ENCODE data around the gene TXNDC2.

The TXNDC2 gene

DNA sequence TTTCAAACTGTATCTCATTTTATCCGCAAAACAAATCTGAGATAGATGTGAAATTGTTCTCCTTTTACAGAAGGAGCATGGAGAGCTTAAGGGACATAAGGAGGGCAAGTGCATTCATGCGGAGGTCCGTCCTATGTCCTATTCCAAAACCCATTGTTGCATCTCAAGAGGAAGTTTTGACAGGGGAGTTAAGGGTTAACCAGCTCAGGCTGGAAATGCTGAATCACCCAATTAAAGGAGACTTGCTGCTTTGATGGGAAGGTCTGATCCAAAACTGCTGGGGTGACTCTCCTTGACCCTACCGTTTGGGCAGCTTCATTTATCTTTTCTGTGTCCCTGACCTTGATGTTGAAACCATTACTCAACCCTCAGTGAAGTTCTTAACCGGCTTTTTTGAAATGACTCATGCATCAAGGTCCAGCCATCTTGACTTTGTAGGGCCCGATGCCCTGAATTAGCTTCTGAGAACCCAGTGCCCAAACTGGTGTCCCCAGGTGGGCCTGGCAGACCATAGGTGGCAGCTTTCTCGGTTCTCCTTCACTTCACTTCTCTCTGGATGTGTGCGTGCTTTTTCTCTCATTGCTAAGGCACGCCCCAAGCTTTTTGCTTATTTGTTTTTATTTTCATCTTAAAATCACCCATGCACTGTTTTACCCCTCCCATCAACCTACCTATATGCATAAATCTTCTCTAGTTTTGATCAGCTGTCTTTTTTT, 15.9 kb upstream of the TXNDC2 start:
- H3K27ac ChIP-seq (ENCODE audit: low read depth, low read length), result no peak overlapping the region

DNA sequence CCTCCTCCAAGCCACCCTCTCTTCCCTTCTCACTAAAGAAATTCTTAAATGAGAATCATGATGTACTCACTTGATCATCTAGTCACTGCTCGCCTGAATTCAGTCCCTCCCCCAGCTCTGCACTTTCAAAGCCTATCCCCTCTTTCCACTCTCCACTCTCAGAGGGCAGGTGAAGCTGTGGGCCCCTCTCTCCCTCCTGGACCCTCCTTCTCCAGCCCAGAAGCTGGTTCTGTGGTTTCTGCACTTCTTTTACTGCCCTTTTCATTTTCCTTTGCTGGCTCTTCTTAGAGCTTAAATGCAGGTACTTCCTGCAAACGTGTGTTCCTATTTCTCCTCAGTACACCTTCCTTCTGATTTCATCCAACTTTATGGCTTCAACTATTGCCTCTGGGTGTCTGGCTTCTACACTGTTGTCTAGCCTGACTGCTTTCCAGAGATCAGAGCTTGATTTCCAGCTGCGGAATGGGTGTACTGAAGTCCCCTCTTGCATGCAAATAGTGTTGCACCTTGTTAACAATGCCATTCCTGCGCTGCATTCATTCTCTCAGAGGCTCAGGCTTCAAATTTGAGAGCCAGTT, 15.3 kb upstream of the TXNDC2 start:
- Histone ChIP-seq H3K9me3 (ENCODE audit: control insufficient read depth in 5 of 5, low read length in 5 of 5) (peaks cover 0 to 9% (median 4%) of the 10 kb centered on the region in 5 donors), H3K36me3 (ENCODE audit: control insufficient read depth in 5 of 5, insufficient read depth in 5 of 5, low read length in 5 of 5) (no peaks in the 10 kb centered on the region), H3K27me3 (ENCODE audit: control insufficient read depth in 5 of 5, insufficient read depth in 4 of 5, low read length in 5 of 5) (no peaks in the 10 kb centered on the region), H3K27ac (ENCODE audit: low read depth, low read length) (no peak overlapping the region), H3K4me1 (ENCODE audit: control insufficient read depth in 5 of 5, insufficient read depth in 5 of 5, low read length in 5 of 5) (peaks cover 0 to 11% (median 0%) of the 10 kb centered on the region in 5 donors), H3K4me3 (ENCODE audit: low read depth in 1 of 5, low read length in 5 of 5) (no peak overlapping the region), H3K9ac (ENCODE audit: low read length in 5 of 5) (no peak overlapping the region)

More for the DNA sequence above, 15.9 kb upstream of the TXNDC2 start:
- no peaks in the 10 kb centered on the region for H3K36me3 ChIP-seq (ENCODE audit: control insufficient read depth in 5 of 5, insufficient read depth in 5 of 5, low read length in 5 of 5)
- H3K4me1 ChIP-seq (ENCODE audit: control insufficient read depth in 5 of 5, insufficient read depth in 5 of 5, low read length in 5 of 5), result peaks cover 0 to 11% (median 0%) of the 10 kb centered on the region in 5 donors
- no peak overlapping the region for H3K4me3 ChIP-seq (ENCODE audit: low read depth in 1 of 5, low read length in 5 of 5)
- no peaks in the 10 kb centered on the region for H3K27me3 ChIP-seq (ENCODE audit: control insufficient read depth in 5 of 5, insufficient read depth in 4 of 5, low read length in 5 of 5)
- H3K9ac ChIP-seq (ENCODE audit: low read length in 5 of 5), result no peak overlapping the region
- H3K9me3 ChIP-seq (ENCODE audit: control insufficient read depth in 5 of 5, low read length in 5 of 5), result peaks cover 0 to 9% (median 4%) of the 10 kb centered on the region in 5 donors

DNA sequence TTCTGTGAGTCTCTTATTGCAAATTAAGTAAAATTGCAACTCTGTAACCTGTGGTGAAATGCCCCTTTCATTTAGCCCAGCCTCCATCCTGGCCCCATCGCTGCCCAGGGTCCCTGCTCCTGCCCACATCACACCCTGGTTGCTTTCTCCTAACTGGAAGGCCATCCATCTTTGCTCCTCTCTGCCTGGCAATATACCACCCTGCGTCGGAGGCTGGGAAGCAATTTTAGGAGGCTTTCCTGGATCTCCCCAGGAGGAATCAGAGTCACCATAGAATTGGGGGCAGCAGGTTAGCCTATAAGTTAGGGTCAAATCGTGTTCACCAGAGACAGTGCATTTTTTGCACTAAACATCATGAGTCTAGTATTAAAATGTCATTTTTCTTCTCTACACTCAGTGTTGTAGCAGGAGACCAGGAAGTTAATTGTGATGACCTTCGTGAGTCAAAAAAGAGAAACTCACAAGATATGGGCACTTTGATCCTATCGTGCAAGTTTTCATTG, 14.5 kb upstream of the TXNDC2 start:
- no peak overlapping the region for H3K9ac ChIP-seq (ENCODE audit: low read length in 5 of 5)
- H3K9me3 ChIP-seq (ENCODE audit: control insufficient read depth in 5 of 5, low read length in 5 of 5), result peaks cover 0 to 5% (median under 1%) of the 10 kb centered on the region in 5 donors
- no peaks in the 10 kb centered on the region for H3K27me3 ChIP-seq (ENCODE audit: control insufficient read depth in 5 of 5, insufficient read depth in 4 of 5, low read length in 5 of 5)
- H3K27ac ChIP-seq (ENCODE audit: low read depth, low read length), result no peak overlapping the region
- no peak overlapping the region for H3K4me3 ChIP-seq (ENCODE audit: low read depth in 1 of 5, low read length in 5 of 5)
- no peaks in the 10 kb centered on the region for H3K36me3 ChIP-seq (ENCODE audit: control insufficient read depth in 5 of 5, insufficient read depth in 5 of 5, low read length in 5 of 5)
- peaks cover 0 to 11% (median 0%) of the 10 kb centered on the region in 5 donors for H3K4me1 ChIP-seq (ENCODE audit: control insufficient read depth in 5 of 5, insufficient read depth in 5 of 5, low read length in 5 of 5)

- Histone ChIP-seq H3K9ac (ENCODE audit: low read length in 5 of 5) (no peak overlapping the region), H3K27ac (ENCODE audit: low read depth, low read length) (no peak overlapping the region), H3K27me3 (ENCODE audit: control insufficient read depth in 5 of 5, insufficient read depth in 4 of 5, low read length in 5 of 5) (no peaks in the 10 kb centered on the region), H3K4me3 (ENCODE audit: low read depth in 1 of 5, low read length in 5 of 5) (no peak overlapping the region), H3K9me3 (ENCODE audit: control insufficient read depth in 5 of 5, low read length in 5 of 5) (no peaks in the 10 kb centered on the region), H3K4me1 (ENCODE audit: control insufficient read depth in 5 of 5, insufficient read depth in 5 of 5, low read length in 5 of 5) (peaks cover 0 to 19% (median 7%) of the 10 kb centered on the region in 5 donors), H3K36me3 (ENCODE audit: control insufficient read depth in 5 of 5, insufficient read depth in 5 of 5, low read length in 5 of 5) (no peaks in the 10 kb centered on the region)
These were observed 12.9 kb upstream of the TXNDC2 start for GRCh38 chr18:9872823-9873222.

DNA sequence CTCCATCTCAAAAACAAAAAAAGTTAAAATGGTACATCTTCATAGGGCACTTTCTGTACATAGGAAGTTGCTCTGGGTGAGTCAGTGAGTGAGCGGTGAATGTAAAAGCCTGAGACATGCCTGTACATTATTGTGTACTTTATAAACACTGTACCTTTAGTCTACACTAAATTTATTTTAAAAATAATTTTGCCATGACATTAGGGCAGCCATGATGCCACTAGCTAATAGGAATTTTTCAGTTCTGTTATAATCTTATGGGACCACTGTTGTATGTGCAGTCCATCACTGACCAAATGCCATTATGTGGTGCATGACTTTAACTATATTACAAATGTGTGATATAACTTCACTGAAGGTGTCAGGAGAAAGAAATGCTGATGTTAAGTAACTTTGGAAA, 11.0 kb upstream of the TXNDC2 start:
- H3K9ac ChIP-seq (ENCODE audit: low read length in 5 of 5), result no peak overlapping the region
- no peak overlapping the region for H3K4me3 ChIP-seq (ENCODE audit: low read depth in 1 of 5, low read length in 5 of 5)
- H3K36me3 ChIP-seq (ENCODE audit: control insufficient read depth in 5 of 5, insufficient read depth in 5 of 5, low read length in 5 of 5), result no peaks in the 10 kb centered on the region
- H3K4me1 ChIP-seq (ENCODE audit: control insufficient read depth in 5 of 5, insufficient read depth in 5 of 5, low read length in 5 of 5), result peaks cover 0 to 16% (median 6%) of the 10 kb centered on the region in 5 donors
- no peak overlapping the region for H3K27ac ChIP-seq (ENCODE audit: low read depth, low read length)
- H3K27me3 ChIP-seq (ENCODE audit: control insufficient read depth in 5 of 5, insufficient read depth in 4 of 5, low read length in 5 of 5), result no peaks in the 10 kb centered on the region
- H3K9me3 ChIP-seq (ENCODE audit: control insufficient read depth in 5 of 5, low read length in 5 of 5), result no peaks in the 10 kb centered on the region

- peak overlapping the region; percentile 69 for H3K27ac ChIP-seq (ENCODE audit: low read depth, low read length)
These were observed 9.4 kb upstream of the TXNDC2 start for GRCh38 chr18:9876212-9876866.

GRCh38 chr18:9876867-9877654, 8.7 kb upstream of the TXNDC2 start:
- H3K4me1 ChIP-seq (ENCODE audit: control insufficient read depth in 5 of 5, insufficient read depth in 5 of 5, low read length in 5 of 5), result peaks cover 0 to 8% (median 6%) of the 10 kb centered on the region in 5 donors
- peak overlapping the region; percentile 69 for H3K27ac ChIP-seq (ENCODE audit: low read depth, low read length)
- H3K9me3 ChIP-seq (ENCODE audit: control insufficient read depth in 5 of 5, low read length in 5 of 5), result no peaks in the 10 kb centered on the region
- H3K36me3 ChIP-seq (ENCODE audit: control insufficient read depth in 5 of 5, insufficient read depth in 5 of 5, low read length in 5 of 5), result no peaks in the 10 kb centered on the region
- H3K4me3 ChIP-seq (ENCODE audit: low read depth in 1 of 5, low read length in 5 of 5), result peak overlapping the region; percentile 52 to 74 (median 57)
- no peaks in the 10 kb centered on the region for H3K27me3 ChIP-seq (ENCODE audit: control insufficient read depth in 5 of 5, insufficient read depth in 4 of 5, low read length in 5 of 5)
- peak overlapping the region in 2 of 5 donors; percentile 32 to 56 for H3K9ac ChIP-seq (ENCODE audit: low read length in 5 of 5)

More at GRCh38 chr18:9876212-9876866, 9.4 kb upstream of the TXNDC2 start:
- Histone ChIP-seq H3K4me3 (ENCODE audit: low read depth in 1 of 5, low read length in 5 of 5) (peak overlapping the region in 4 of 5 donors; percentile 52 to 74 (median 62)), H3K36me3 (ENCODE audit: control insufficient read depth in 5 of 5, insufficient read depth in 5 of 5, low read length in 5 of 5) (no peaks in the 10 kb centered on the region), H3K9me3 (ENCODE audit: control insufficient read depth in 5 of 5, low read length in 5 of 5) (no peaks in the 10 kb centered on the region), H3K4me1 (ENCODE audit: control insufficient read depth in 5 of 5, insufficient read depth in 5 of 5, low read length in 5 of 5) (peaks cover 0 to 8% (median 6%) of the 10 kb centered on the region in 5 donors), H3K27me3 (ENCODE audit: control insufficient read depth in 5 of 5, insufficient read depth in 4 of 5, low read length in 5 of 5) (no peaks in the 10 kb centered on the region), H3K9ac (ENCODE audit: low read length in 5 of 5) (peak overlapping the region in 1 of 5 donors; percentile 56)

- peaks cover 0 to 8% (median 6%) of the 10 kb centered on the region in 5 donors for H3K4me1 ChIP-seq (ENCODE audit: control insufficient read depth in 5 of 5, insufficient read depth in 5 of 5, low read length in 5 of 5)
- H3K27ac ChIP-seq (ENCODE audit: low read depth, low read length), result peak overlapping the region; percentile 69
These were observed 8.1 kb upstream of the TXNDC2 start for GRCh38 chr18:9877655-9878014.

DNA sequence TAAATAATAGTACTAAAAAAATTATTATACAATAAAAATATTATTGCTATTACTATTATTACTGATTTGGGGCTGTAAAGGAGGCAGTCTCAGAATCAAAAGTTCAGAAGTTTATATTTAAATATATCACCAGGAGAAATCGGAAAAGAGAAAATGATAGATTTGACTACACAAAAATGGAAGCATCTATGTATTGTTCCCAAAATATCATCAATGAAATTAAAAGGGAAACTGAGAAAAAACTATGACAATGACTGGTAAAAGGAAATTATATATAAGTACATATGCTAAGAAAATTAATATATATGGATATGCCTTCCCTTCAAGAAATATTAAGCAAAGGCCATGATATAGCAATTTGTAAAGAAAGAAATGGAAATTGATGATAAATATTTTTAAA, 7.7 kb upstream of the TXNDC2 start:
- H3K36me3 ChIP-seq (ENCODE audit: control insufficient read depth in 5 of 5, insufficient read depth in 5 of 5, low read length in 5 of 5), result no peaks in the 10 kb centered on the region
- H3K4me3 ChIP-seq (ENCODE audit: low read depth in 1 of 5, low read length in 5 of 5), result no peak overlapping the region
- peaks cover 0 to 8% (median 6%) of the 10 kb centered on the region in 5 donors for H3K4me1 ChIP-seq (ENCODE audit: control insufficient read depth in 5 of 5, insufficient read depth in 5 of 5, low read length in 5 of 5)
- H3K27me3 ChIP-seq (ENCODE audit: control insufficient read depth in 5 of 5, insufficient read depth in 4 of 5, low read length in 5 of 5), result no peaks in the 10 kb centered on the region
- no peak overlapping the region for H3K9ac ChIP-seq (ENCODE audit: low read length in 5 of 5)
- H3K27ac ChIP-seq (ENCODE audit: low read depth, low read length), result no peak overlapping the region
- no peaks in the 10 kb centered on the region for H3K9me3 ChIP-seq (ENCODE audit: control insufficient read depth in 5 of 5, low read length in 5 of 5)

More at GRCh38 chr18:9877655-9878014, 8.1 kb upstream of the TXNDC2 start:
- Histone ChIP-seq H3K36me3 (ENCODE audit: control insufficient read depth in 5 of 5, insufficient read depth in 5 of 5, low read length in 5 of 5) (no peaks in the 10 kb centered on the region), H3K9me3 (ENCODE audit: control insufficient read depth in 5 of 5, low read length in 5 of 5) (no peaks in the 10 kb centered on the region), H3K27me3 (ENCODE audit: control insufficient read depth in 5 of 5, insufficient read depth in 4 of 5, low read length in 5 of 5) (no peaks in the 10 kb centered on the region), H3K9ac (ENCODE audit: low read length in 5 of 5) (peak overlapping the region in 2 of 5 donors; percentile 32 to 56), H3K4me3 (ENCODE audit: low read depth in 1 of 5, low read length in 5 of 5) (peak overlapping the region; percentile 52 to 74 (median 57))
